Measurements from ENCODE around the gene NOVA2. TPM values are rescaled to one million over a fixed set of nuclear protein-coding genes. Genes with fewer than 3 reads are reported as not detected.
A peak's percentile ranks its signal among the peaks of the same experiment; 100 is the strongest.

NOVA2 gene
- total RNA-seq, 1 experiment from 2014 or later: 11.3 TPM

GRCh38 chr19:45901912-45902650 is 71.6 kb downstream of the NOVA2 start, which contains the start of gene MYPOP:
Gene MYPOP (minus strand): TSS chr19:45902613. CDS start chr19:45901773, 840 bp downstream.
- ChIA-PET POLR2A (interaction anchor here (0.9 to 2.0 kb wide), 6 partner anchors 16 to 113 kb away, joined by 4 to 14 read pairs (median 6); partner anchors contain the start of genes FOXA3, IRF2BP1 and SYMPK), CTCF (interaction anchor here (0.6 to 4.1 kb wide), 28 partner anchors 9 to 459 kb away, joined by 3 to 41 read pairs (median 5); partner anchors contain the start of genes CCDC61, FOXA3, IRF2BP1 and QPCTL)
- Mint-ChIP-seq H3K4me3 (peak within 1 kb of the TSS; percentile 91), H3K27me3 (ENCODE audit: low read depth) (peaks cover 25% of the 10 kb centered on the region), H3K4me1 (peaks cover 12% of the 10 kb centered on the region), H3K36me3 (peaks cover 25% of the 10 kb centered on the region), H3K9me3 (no peaks in the 10 kb centered on the region), H3K27ac (peak within 1 kb of the TSS; percentile 57; the same call in 1 of the 2 replicates)
- ATAC-seq (no peak), DNase-seq (ENCODE audit: low spot score) (no peak)
- TF ChIP-seq ARID4B (CRISPR knock-in tag; IDR thresholded peaks at IDR 0.05; ENCODE audit: borderline replicate concordance) (no peak), NR1H2 (CRISPR knock-in tag; IDR thresholded peaks at IDR 0.05) (no peak), ATF3 (CRISPR knock-in tag; conservative IDR thresholded peaks at IDR 0.05) (no peak), ZNF281 (CRISPR knock-in tag; IDR thresholded peaks at IDR 0.05) (no peak), TCF7 (CRISPR knock-in tag; IDR thresholded peaks at IDR 0.05; ENCODE audit: low read depth) (no peak), SP1 (CRISPR knock-in tag; conservative IDR thresholded peaks at IDR 0.05) (no peak), NR2C2 (CRISPR knock-in tag; IDR thresholded peaks at IDR 0.05) (no peak), AFF4 (CRISPR knock-in tag; IDR thresholded peaks at IDR 0.05; ENCODE audit: borderline replicate concordance) (no peak), SMAD3 (CRISPR knock-in tag; IDR thresholded peaks at IDR 0.05; ENCODE audit: borderline replicate concordance) (no peak), CREM (CRISPR knock-in tag; IDR thresholded peaks at IDR 0.05) (no peak), MXD4 (CRISPR knock-in tag; IDR thresholded peaks at IDR 0.05; ENCODE audit: borderline replicate concordance) (no peak), FOXJ3 (CRISPR knock-in tag; IDR thresholded peaks at IDR 0.05; ENCODE audit: borderline replicate concordance) (no peak), RORB (CRISPR knock-in tag; IDR thresholded peaks at IDR 0.05) (no peak), KAT7 (CRISPR knock-in tag; IDR thresholded peaks at IDR 0.05; ENCODE audit: borderline replicate concordance) (no peak; the same call in 1 of the 2 replicates)
